Activated CD8-positive, alpha-beta T cell treated with anti-CD3 and anti-CD28 coated beads for 36 hours (primary cell): ENCODE data around the gene PDGFB. TPM values are rescaled to one million over a fixed set of nuclear protein-coding genes. Genes with fewer than 3 reads are reported as not detected.

Experiments
- ATAC-seq: fragments of 200-7000 bp; cut with Tn5 transposase; one replicate; pipeline ENCODE4 v1.10.0; 2021; ENCODE audit warnings: mild to moderate bottlenecking, moderate library complexity
- CTCF ChIA-PET: fragments of 350-600 bp; sonication (Branson Sonifier 250); formaldehyde crosslinking; loops from one replicate; lab custom pipeline; 2021; ENCODE audit warnings: antibody characterized with exemption; lab: Charles Lee
- POLR2A ChIA-PET: fragments of 350-600 bp; sonication (Branson Sonifier 250); formaldehyde crosslinking; loops from one replicate; lab custom pipeline; 2021; ENCODE audit warnings: antibody characterized with exemption; lab: Charles Lee
- DNase-seq: peaks from one replicate; pipeline ENCODE4 v3.0.0-alpha.2; 2020
- H3K27ac Mint-ChIP-seq: one replicate; pipeline ENCODE4 v1.8.0; 2021; ENCODE audit warnings: mild to moderate bottlenecking, mixed read lengths
- H3K27me3 Mint-ChIP-seq: one replicate; pipeline ENCODE4 v1.8.0; 2021; ENCODE audit warnings: mixed read lengths
- H3K36me3 Mint-ChIP-seq: one replicate; pipeline ENCODE4 v1.8.0; 2021; ENCODE audit warnings: low read depth, mixed read lengths
- H3K4me1 Mint-ChIP-seq: one replicate; pipeline ENCODE4 v1.8.0; 2021; ENCODE audit warnings: low read depth, mixed read lengths
- H3K4me3 Mint-ChIP-seq: one replicate; pipeline ENCODE4 v1.8.0; 2021; ENCODE audit warnings: mild to moderate bottlenecking, moderate library complexity, mixed read lengths
- H3K9me3 Mint-ChIP-seq: one replicate; pipeline ENCODE4 v1.8.0; 2021; ENCODE audit warnings: mixed read lengths
- intact Hi-C: fragments of 100-400 bp; cut with micrococcal nuclease; formaldehyde crosslinking; loops from one replicate; pipeline ENCODE4 v1.10.0; 2022
- total RNA-seq, 2 experiments: library from RNA; stranded (reverse); gene quantifications; one replicate each; pipeline ENCODE4 v1.2.3, GENCODE V29; 2021
- TF ChIP-seq, protein P1 (sequence below): fragments of 200-600 bp; IDR thresholded peaks from one replicate; pipeline ENCODE4 v1.8.0; 2022; ENCODE audit warnings: antibody characterized with exemption, mild to moderate bottlenecking

The PDGFB gene
- total RNA-seq, 2 experiments from 2014 or later: 1.7 to 3.0 TPM

DNA sequence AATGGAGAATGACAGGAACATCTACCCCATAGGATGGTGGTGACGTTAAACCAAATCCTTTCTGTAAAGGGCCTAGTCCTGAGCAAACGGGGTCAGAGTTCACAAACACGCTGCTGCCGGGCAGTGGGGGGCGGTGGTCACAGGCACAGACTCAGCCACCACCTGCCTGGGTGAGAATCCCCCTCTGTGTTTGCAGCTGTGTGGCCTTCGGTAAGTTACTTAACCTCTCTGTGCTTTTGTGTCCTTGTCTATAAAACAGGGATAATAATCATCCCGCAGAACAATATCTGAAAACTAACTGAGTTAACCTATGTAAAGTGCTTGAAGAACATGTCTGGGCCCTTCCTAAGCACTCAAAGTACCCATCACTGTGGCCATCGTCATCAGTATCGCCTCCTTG, 26.0 kb upstream of the PDGFB start:
- DNase-seq: no peak
- peaks cover 6% of the 10 kb centered on the region for H3K4me1 Mint-ChIP-seq
- ATAC-seq: no peak
- H3K27me3 Mint-ChIP-seq: no peaks in the 10 kb centered on the region
- intact Hi-C loops: no loop called here
- no peaks in the 10 kb centered on the region for H3K36me3 Mint-ChIP-seq
- TF ChIP-seq, protein P1, sequence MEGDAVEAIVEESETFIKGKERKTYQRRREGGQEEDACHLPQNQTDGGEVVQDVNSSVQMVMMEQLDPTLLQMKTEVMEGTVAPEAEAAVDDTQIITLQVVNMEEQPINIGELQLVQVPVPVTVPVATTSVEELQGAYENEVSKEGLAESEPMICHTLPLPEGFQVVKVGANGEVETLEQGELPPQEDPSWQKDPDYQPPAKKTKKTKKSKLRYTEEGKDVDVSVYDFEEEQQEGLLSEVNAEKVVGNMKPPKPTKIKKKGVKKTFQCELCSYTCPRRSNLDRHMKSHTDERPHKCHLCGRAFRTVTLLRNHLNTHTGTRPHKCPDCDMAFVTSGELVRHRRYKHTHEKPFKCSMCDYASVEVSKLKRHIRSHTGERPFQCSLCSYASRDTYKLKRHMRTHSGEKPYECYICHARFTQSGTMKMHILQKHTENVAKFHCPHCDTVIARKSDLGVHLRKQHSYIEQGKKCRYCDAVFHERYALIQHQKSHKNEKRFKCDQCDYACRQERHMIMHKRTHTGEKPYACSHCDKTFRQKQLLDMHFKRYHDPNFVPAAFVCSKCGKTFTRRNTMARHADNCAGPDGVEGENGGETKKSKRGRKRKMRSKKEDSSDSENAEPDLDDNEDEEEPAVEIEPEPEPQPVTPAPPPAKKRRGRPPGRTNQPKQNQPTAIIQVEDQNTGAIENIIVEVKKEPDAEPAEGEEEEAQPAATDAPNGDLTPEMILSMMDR: no peak
- H3K4me3 Mint-ChIP-seq: no peak overlapping the region
- no peaks in the 10 kb centered on the region for H3K9me3 Mint-ChIP-seq
- POLR2A ChIA-PET: no interaction called here
- CTCF ChIA-PET: no interaction called here
- no peak overlapping the region for H3K27ac Mint-ChIP-seq

DNA sequence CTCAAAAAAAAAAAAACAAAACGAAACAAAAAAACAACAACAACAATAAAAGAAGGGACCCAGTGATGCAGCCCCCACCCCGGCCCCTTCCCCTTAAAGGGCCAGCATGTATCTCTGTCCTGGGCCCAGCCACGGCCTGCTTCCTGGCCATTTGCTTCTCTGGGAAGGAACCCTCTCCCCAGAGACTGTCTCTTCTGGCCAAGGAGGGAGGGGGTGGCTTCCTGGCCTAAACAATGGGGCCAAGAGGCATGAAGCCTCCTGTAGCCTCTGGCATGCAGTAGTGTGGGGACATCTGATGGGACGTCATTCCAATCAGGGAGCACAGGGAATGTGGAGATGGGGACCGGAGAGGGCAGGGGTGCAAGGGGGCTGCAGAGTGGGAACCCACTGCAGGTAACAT, 25.5 kb upstream of the PDGFB start:
- peaks cover 6% of the 10 kb centered on the region for H3K4me1 Mint-ChIP-seq
- intact Hi-C loops: no loop called here
- H3K4me3 Mint-ChIP-seq: no peak overlapping the region
- DNase-seq: no peak
- ATAC-seq: no peak
- no peaks in the 10 kb centered on the region for H3K9me3 Mint-ChIP-seq
- H3K36me3 Mint-ChIP-seq: no peaks in the 10 kb centered on the region
- no peak overlapping the region for H3K27ac Mint-ChIP-seq
- ChIA-PET CTCF (no interaction called here), POLR2A (no interaction called here)
- H3K27me3 Mint-ChIP-seq: no peaks in the 10 kb centered on the region
- TF ChIP-seq, protein P1: no peak

DNA sequence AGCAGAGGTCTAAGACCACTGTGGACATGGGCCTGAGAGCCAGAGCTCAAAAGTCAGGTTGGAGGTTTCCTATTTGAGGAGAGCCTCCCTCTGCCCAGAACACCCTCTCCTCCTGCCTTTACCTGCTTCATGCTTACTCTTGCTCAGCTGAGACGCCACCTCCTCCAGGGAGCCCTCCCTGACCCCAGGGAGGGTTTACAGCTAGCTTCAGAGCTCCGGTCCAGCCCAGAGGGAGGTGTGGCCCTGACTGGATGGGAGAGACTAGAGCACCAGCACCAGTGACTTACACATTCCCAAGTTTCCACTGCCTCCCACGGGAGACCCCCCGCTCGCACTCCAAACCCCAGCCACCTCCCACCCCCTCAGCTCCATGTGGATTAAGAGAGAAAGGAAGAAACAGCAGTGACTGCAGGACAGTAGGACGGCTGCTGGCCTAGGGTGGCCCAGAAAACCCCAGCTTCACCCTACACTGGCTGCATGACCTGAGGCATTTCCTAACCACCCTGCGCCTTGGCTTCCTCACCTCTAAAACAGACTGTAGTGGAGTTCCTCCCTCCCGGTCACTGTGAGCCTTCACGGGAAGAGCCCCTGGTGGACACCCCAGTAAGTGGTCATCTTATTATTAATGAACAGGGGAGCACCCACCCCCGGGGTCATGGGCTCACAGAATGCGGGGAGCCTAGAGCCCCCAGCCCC, 24.5 kb upstream of the PDGFB start:
- POLR2A ChIA-PET: interaction anchor here (1.2 to 1.3 kb wide), 2 partner anchors 49 to 51 kb away, joined by 4 read pairs; no protein-coding TSS in a partner anchor
- DNase-seq (no peak), ATAC-seq (no peak)
- Mint-ChIP-seq H3K9me3 (no peaks in the 10 kb centered on the region), H3K4me1 (peaks cover 6% of the 10 kb centered on the region), H3K4me3 (no peak overlapping the region), H3K27ac (no peak overlapping the region), H3K36me3 (no peaks in the 10 kb centered on the region), H3K27me3 (peaks cover 3% of the 10 kb centered on the region)
- intact Hi-C loops: no loop called here
- CTCF ChIA-PET: interaction anchor here (1.1 to 1.3 kb wide), 2 partner anchors 86 to 99 kb away, joined by 3 to 5 read pairs; no protein-coding TSS in a partner anchor
- TF ChIP-seq, protein P1: no peak

DNA sequence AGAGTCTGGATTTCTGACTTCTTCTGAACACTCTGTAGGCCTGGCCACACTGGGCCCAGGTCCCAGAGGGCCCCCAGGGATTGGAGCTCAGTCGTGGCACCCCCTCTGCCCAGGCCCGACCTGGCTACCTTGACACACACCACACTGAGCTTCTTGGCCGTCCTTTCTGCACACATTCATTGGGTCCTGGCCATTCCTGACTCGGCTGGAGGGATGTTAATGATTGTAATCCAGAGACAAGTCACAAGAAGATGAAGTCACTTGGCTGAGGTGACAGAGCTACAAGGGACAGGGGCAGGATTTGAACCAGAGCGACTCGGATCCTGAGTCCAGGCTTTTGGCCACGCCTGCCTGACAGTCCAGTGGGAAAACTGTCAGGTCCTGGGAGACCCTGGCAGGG, 23.9 kb upstream of the PDGFB start:
- no peak overlapping the region for H3K27ac Mint-ChIP-seq
- no peaks in the 10 kb centered on the region for H3K36me3 Mint-ChIP-seq
- H3K4me1 Mint-ChIP-seq: peaks cover 9% of the 10 kb centered on the region
- ATAC-seq (no peak), DNase-seq (no peak)
- TF ChIP-seq, protein P1: no peak
- POLR2A ChIA-PET: interaction anchor here (1.3 kb wide), 1 partner anchor 51 kb away, joined by 4 read pairs; no protein-coding TSS in a partner anchor
- CTCF ChIA-PET: interaction anchor here (1.1 to 1.3 kb wide), 2 partner anchors 86 to 98 kb away, joined by 3 to 5 read pairs; no protein-coding TSS in a partner anchor
- intact Hi-C loops: no loop called here
- H3K4me3 Mint-ChIP-seq: no peak overlapping the region
- H3K27me3 Mint-ChIP-seq: peaks cover 5% of the 10 kb centered on the region
- no peaks in the 10 kb centered on the region for H3K9me3 Mint-ChIP-seq

GRCh38 chr22:39267974-39268373, 23.2 kb upstream of the PDGFB start:
- Mint-ChIP-seq H3K36me3 (no peaks in the 10 kb centered on the region), H3K27ac (no peak overlapping the region), H3K4me1 (peaks cover 9% of the 10 kb centered on the region), H3K27me3 (peaks cover 5% of the 10 kb centered on the region), H3K4me3 (no peak overlapping the region), H3K9me3 (no peaks in the 10 kb centered on the region)
- no peak for DNase-seq
- TF ChIP-seq, protein P1: no peak
- POLR2A ChIA-PET: interaction anchor here (1.3 kb wide), 1 partner anchor 52 kb away, joined by 4 read pairs; no protein-coding TSS in a partner anchor
- CTCF ChIA-PET: interaction anchor here (1.1 to 1.3 kb wide), 2 partner anchors 85 to 97 kb away, joined by 3 to 5 read pairs; no protein-coding TSS in a partner anchor
- intact Hi-C loops: no loop called here
- ATAC-seq: no peak
